PFSK-1 (cell line): ENCODE data around the gene ANKS1B.

ENCODE experiments used
- REST ChIP-seq, 2 experiments: IDR thresholded peaks; 2 replicates each; pipeline versions ENCODE4 v1.6.1 to v1.8.0; 2011 to 2012; ENCODE audit warnings: low read depth in 2 of 2, low read length in 2 of 2, control low read depth in 1 of 2, inconsistent platforms in 1 of 2, mild to moderate bottlenecking in 1 of 2, moderate library complexity in 1 of 2; ENCODE audit not compliant: insufficient read depth in 1 of 2
- SIN3A ChIP-seq: IDR thresholded peaks from 2 replicates; pipeline ENCODE4 v1.6.1; 2012; ENCODE audit warnings: mild to moderate bottlenecking, low read length, moderate library complexity, borderline replicate concordance; ENCODE audit not compliant: insufficient read depth

GRCh38 chr12:98852181-98852580, 1132.6 kb downstream of the ANKS1B start:
- TF ChIP-seq REST (IDR thresholded peaks at IDR 0.05; ENCODE audit: insufficient read depth in 1 of 2, low read depth in 2 of 2, low read length in 2 of 2) (no peak), SIN3A (no peak)
